M059J (cell line): ENCODE data around the gene YPEL1. TPM values are rescaled to one million over a fixed set of nuclear protein-coding genes. Genes with fewer than 3 reads are reported as not detected.
"Not testable (repeated sequence)": the region's sequence is repeated elsewhere in the genome, so short reads cannot be mapped to it uniquely, and the experiment has no call there.

Source experiments
- DNase-seq: peaks from one replicate; pipeline ENCODE4 v3.0.0-alpha.2; 2012; ENCODE audit warnings: low read depth
- total RNA-seq: library from RNA; depleted of rRNA; stranded (reverse); fragments of >200 nt; shearing (Covaris generic); gene quantifications from 2 replicates; pipeline ENCODE4 v1.2.3, GENCODE V29; 2014

The YPEL1 gene
- total RNA-seq, 1 experiment from 2014 or later = 1.2 TPM

DNA sequence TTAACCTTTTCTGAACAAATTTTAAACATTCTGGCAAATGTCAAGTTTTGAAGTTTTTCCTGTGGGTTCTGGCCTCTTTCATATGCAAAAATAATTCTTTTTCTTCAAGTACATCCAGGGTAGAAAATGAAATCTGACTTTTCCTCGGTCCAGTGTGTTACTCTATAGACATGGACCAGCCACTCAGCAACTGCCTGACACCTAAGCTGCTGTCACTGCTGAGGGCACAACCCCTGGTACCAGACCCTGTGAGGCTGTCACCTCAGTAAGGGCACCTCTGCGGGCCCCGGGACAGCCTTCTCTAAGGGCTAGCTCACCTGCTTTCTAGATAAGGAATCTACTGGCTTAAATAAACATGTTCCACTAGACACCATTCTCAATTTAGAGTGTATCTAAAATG, 36.0 kb downstream of the YPEL1 start:
- no peak for DNase-seq

DNA sequence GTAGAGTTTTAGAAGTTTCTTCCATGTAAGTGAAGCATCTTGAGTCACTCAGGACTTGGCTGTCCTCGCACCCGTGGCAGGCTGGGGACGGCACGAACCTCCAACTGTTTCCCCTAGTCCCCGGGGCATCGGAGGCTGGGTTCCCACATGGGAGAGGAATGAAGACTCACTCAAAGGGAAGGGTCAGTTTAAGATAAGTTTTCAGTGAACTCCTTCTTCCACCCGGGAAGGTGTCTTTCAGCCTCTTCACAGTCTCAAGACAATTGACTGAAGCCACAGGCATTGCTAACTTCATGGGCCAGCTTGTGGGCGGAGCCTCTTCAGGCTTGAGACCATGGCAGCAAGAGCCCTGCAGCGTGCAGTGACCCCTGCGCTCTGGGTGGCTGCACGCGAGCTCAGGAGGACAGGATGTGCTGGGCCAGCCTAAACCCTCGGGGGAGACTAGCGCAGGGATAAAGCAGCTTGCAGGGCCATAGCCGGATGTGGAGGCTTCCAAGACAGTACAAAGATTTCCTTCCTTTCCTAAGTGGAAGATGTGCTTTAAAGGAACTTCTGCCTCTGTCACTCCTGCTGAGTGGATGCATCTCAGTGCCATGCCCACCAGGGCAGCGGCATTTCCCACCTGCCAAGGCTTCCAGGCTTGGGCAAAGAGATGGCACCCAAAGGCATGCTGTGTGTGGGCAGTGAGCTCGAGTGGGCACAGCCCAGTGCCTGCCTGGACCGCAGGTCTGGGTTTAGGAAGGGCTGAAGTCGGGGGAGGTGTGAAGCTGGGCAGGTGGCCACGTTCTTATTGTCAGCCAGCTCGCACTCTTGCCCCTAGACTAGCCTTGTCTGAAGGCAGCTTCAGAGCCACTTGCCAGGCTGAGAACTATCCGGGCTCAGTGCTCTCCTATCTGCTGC, 36.9 kb downstream of the YPEL1 start:
- DNase-seq = peak; percentile 3

DNA sequence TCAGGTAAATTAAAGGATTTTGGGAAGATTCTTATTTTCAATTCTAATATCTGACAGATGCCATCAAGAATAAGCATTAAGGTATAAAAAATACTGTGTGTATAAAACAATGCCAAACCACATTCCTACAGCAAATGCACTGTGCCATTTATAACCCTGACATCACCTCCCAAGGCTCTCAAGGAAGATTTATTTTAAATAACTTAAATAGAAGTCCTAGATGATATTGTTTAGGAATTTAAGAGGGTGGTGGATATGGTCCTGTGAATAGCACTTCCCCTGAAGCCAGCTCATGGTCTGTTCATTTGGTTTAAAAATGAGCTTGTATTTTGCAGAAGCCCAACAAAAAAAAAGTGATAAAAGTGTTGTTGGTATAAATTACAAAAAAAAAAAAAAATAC, 37.7 kb downstream of the YPEL1 start:
- no peak for DNase-seq

DNA sequence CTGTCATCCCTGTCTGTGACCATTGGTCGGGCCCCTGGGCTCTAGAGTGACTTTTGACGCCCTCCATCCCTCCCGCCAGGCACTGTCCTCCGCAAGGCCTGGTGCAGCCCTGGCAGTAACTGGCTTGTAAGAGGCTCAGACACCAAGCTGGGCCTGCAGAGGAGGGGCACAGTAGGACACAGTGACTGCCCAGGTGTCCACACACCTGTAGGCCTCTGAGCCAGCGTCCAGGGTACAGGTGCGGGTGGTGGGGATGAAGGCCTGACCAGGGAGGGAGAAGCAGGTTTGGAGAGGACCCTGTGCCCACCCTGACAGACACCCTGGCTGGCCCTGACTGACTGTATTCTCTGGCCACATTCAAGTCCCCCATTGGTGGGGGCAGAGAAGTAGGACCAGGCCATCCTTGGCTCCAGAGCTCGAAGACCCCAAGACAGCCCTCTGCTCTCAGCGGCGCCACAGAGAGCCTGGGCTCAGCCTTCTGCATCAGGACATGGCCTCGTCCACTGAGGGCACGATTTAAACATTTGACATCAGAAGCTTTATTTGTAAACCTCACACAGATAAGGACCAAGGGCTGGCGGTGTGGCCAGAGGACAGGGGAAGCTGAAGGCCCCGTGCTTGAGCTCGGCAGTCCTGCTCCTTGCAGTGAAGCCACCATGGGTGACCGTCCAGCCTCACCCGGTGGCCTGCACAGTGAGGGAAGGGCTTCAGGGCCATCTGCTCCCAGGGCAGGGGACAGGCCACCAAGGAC, 38.4 kb downstream of the YPEL1 start:
- no peak for DNase-seq

DNA sequence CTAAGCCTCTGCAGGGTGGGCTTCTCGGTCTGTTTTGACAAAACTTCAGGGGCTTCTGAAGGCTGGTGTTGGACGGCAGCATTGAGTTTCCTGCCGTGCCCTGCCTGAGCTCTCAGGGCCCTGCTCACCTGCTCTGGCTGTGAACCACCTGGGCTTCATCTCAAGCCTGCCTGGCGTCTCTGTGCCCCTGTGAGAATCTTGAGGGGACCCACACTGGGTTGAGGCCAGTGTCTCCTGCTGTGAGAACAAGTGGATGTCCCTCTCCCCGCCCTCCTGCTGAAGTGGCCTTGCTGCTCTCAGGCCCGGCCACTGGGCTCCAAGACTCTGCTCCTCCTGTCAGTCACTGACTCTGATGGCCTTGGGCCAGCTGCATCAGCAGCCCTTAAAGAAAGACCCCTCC, 39.5 kb downstream of the YPEL1 start:
- no peak for DNase-seq

DNA sequence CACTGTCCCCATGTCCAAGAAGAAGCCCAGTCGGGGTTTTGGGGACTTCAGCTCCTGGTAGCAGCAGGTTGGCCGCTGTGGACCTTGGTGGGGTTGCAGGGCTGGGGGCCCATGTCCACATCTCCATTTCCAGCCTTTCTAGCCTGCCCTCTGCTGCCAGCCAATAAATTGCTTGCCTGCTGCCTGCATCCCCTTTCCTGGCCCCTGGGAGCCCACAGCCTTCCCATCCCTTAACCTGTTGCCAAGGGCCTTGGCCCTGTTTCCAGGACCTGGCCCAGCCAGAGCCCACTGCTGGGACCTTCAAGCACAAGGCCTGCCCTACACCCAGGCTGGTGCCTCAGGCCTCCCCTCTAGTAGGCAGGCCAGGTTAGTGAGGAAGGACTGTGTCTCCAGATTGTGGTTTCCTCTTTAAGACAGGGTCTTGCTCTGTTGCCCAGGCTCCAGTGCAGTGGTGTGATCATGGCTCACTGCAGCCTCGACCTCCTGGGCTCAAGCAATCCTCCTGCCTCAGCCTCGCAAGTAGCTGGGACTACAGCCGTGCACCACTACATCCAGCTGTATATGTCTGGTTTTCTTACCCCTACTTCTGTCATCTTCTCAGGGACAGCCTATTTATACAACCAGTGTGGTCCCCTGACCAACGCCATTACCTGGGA, 40.0 kb downstream of the YPEL1 start:
- no peak for DNase-seq

DNA sequence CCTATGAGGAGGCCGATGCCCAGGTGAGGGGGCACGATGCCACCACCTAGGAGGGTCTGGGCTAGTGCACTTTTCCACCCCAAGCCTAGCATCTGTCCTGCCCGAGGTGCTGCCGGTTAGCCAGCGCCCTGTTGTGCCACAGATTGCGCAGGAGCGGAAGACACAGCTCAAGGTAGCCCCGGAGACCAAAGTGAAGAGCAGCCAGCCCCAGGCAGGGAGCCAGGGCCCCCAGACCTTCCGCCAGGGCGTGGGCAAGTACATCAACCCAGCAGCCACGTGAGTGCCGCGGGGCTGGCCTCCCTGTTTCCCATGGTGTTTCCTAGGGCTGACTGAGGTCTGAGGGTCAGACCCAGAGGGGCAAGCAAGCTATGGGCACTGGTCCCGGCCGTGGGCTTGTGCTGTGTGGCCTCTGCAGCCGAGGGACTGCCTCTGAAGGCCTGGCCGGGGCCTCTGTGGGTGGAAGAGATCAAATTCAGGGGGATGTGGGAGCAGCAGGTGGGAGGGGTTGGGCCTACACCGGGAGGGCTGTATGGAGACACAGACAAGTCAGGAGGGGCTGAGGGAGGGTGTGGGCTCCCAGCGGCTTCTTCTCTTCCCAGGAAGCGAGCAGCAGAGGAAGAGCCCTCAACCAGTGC, 40.7 kb downstream of the YPEL1 start:
- DNase-seq = no peak

DNA sequence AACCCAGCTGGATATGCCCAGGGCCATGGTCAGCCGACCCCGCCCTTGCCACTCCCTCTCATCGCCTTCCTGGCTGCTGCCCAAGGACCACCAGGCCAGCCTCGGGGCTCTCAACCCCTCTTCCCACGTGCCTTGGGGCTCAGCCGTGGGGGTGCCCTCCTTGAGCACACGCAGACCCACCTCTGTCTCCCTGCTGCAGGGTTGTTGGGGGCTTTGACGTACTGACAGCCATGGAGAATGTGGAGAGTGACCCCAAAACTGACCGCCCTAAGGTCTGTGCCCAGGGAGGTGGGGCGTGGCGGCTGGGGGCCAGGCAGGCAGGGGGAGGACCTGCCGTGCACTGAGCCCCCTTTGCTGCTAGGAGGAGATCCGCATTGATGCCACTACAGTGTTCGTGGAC, 41.2 kb downstream of the YPEL1 start:
- DNase-seq = no peak

DNA sequence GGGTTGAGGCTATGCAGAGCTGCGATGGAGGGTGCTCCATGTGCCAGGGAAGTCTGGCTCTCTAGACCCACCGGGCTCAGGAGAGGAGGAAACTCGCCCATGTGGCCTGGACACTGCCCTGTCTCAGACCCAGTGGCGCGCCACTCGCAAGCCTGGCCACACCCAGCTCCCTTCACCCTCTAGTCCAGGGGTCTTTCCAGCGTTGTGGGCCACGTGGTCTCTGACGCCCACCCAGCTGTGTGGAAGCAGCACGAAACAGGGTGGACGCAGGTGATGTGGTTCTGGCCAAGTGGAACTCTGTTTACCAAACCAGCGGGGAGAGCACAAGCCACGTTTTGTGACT, 41.6 kb downstream of the YPEL1 start:
- DNase-seq = no peak

DNA sequence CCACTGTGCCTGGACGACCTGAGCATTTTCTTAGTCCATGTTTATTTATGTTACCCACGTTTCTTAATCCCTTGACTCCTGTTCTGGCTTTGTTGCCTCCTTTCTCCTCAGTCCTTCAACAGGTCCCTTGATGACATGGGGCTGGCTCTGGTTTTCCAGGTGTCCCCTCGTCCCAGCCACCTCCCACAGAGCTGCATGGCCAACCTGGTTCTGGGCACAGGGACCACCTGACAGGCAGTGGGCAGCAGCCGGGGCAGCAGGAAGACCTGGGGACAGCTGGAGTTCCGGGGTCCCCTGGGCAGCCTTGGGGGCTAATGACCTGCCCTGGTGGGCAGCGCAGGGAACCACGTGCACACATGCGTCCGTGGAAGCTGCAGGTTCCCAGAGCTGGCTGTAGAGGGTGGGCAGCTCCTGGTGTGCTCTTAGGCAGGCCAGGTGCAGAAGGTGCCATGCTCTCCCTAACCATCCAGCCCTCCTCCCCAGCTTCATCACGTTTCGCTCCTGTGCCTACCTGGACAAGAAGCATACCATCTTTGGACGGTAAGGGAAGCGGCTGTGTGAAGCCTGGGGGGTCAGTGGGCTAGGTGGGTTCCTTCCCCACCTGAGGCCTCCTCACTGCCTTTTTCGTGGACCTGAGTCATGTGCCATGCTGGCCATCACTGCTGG, 42.1 kb downstream of the YPEL1 start:
- no peak for DNase-seq

DNA sequence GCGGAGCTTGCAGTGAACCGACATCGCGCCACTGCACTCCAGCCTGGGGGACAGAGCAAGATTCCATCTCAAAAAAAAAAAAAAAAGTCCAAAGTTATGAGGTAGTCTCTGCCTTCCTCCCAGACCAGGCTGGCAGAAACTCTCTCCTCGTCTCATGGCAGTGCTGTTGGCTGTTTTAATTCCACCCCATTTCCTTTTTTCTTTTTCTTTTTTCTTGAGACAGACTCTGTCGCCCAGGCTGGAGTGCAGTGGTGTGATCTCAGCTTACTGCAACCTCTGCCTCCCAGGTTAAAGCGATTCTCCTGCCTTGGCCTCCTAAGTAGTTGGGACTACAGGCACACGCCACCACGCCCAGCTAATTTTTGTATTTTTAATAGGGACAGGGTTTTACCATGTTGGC, 42.7 kb downstream of the YPEL1 start:
- DNase-seq = not testable (repeated sequence)

DNA sequence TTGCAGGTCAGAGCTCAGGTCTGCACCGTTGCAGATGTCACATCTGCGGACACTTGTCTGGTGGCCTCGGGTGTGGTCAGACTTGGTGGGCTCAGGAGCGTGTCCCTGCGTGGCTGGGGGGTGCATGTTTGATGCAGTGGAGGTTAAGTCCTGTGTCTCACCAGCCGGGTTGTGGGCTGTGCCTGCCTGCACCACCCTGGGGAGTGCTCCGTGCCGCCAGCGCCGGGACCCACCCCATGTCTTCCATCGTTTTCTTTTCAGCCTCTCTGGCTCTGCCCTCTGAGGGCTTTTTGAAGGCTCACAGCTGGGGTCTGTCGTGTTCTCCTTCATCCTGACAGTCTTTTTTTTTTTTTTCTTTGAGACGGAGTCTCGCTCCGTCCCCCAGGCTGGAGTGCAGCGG, 43.8 kb downstream of the YPEL1 start:
- no peak for DNase-seq

DNA sequence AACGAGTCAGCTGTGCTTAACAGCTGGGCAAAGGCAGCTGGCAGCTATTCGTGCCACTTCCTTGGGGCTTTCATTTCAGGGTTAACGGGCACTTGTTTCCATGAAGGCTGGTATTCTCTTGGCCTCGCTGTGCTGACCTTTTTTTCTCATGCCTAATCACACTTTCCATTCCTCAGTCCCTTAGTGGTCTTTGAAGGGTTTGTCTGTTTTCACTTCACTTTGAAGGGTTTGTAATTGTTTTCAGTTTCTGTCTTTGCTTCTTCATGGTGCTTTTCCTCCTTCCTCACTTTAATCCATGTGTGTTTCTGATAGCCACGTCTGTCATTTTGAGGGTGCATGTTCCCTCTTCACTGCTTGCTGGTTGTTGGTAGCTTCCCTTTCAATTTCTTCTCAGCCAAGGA, 45.2 kb downstream of the YPEL1 start:
- no peak for DNase-seq

DNA sequence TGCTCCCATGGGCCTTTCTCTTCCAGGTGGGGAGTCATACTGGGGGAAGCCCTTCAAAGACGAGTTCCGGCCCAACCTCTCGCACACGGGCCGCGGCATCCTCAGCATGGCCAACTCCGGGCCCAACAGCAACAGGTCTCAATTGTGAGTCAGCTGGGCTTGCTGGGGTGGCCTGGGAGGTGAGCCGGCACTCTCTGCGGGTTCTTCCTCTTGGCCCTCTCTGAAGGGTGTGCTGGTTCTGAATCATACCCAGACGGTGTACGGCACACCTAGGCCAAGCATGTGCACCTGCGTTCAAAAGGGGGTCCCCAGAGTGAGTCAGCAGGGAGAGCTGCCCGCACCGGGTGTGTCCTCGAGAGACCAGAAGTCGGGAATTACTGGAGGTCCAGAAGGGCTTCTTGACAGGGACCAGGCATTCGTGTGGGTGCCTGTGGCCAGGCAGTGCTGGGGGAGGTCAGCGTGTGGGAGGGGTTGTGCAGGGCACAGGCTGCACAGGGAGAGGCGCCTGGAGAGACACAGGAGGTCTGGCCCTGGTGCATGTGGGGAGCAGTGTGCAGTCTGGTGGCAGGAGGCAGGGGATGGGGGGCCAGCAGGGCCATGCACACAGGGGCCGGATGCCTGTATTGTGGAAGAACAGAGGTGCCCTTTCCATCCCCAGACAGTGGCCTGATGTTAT, 46.8 kb downstream of the YPEL1 start:
- no peak for DNase-seq

DNA sequence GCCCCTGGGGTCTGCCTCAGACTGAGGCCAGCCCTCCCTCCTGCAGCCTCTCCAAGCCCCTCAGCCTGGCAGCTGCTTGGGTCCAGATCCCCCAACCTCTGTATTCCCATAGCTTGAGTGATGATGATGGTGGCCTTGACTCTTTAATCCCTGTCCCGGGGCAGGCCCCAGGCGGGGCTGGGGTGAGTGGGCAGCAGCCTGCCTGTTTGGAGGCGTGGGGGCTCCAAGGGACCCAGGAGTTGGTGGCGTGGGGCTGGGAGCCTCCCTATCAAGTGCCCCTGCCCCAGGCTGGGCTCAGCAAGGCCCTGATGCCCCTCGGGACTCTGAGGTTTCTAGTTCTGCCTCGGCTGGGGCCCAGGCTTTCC, 47.3 kb downstream of the YPEL1 start:
- DNase-seq = no peak

DNA sequence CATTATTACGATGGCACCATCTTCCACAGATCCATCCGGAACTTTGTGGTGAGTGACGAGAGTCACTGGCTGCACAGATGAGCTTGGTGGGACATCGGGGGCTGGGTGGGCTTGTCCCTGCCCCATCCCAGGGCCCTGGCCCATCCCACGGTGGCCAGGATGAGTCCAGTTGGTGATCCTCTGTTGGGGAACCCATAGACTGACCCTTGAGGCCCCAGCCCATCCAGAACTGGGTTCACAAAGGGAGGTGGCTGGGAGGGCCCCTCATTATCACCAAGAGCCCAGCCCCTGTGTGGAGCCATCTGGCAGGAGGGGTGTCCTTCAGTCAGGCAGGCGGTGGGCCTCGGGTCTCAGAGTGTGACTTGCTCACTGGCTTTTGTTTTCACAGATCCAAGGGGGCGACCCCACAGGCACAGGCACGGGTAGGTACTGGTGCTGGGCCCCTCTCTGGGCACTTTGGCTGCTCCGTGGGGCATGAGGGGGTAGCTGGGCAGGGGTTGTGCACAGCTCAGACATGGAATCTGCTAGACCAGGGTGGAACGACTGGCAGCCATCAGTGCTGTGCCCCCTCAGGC, 47.8 kb downstream of the YPEL1 start:
- no peak for DNase-seq

DNA sequence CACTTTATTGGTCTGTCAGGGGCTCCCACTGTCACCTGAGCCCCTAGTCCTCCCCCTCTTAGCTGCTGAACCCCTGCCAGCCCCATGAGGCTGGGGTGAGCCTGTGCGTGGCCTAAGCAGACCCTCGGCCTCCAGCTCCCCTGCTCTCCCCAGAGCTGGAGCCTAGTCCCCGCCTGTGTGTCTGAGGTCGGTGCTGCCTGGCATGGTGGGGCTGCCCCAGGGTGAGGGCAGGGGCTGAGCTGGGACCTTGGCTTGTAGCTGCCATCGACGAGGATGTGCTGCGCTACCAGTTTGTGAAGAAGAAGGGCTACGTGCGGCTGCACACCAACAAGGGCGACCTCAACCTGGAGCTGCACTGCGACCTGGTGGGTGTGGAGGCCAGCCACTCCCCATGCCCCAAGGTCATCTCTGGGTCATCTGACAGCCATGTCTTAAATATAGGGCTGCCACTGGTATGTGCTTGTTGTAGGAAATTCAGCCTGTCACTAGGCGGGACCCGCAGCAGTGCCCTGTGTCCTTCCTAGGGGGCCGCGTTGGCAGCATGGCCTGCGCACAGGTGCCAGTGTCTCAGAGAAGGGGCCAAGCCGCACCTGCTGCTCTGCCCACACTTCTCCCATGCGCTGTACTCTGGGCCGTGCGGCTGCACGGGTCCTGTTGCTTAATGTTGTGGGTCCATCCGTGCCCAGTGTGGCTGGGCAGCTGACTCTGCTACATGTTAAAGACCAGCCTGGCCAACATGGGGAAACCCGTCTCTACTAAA, 48.8 kb downstream of the YPEL1 start:
- no peak for DNase-seq

DNA sequence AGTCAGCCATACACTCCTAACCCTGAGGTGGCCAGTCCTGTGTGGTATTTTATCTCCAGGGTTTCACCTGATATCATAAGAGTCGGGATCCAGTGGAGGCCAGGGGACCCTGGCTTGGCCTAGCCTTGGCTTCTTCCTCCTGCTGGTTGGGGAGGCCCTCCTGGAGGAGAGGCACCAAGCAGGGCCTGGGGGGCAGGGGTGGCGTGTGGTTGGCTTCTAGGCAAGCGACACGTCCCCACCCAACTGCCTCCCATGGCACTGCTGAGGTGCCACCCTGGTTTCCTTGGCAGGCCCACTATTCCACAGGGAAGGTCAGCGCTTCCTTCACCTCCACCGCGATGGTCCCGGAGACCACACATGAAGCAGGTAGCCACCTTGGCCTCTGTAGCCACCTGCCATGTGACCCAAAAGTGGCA, 49.4 kb downstream of the YPEL1 start:
- DNase-seq = no peak

DNA sequence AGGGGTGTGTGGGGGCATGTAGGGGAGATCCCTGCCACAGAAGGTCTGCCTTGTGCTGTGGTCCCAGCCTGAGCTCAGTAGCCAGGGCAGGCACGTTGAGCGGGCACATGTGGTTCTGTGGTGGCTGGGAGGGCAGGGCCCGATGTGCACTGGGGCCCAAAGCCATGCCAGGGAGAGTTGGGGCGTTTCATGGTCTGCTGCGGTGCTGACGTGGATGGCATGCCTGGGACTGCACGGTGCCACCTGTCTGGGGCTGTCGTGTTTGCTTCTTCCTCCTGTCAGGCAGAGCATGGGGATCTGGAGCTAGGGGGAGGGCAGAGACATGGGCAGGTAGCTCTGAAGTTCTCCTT, 50.5 kb downstream of the YPEL1 start:
- DNase-seq = no peak

DNA sequence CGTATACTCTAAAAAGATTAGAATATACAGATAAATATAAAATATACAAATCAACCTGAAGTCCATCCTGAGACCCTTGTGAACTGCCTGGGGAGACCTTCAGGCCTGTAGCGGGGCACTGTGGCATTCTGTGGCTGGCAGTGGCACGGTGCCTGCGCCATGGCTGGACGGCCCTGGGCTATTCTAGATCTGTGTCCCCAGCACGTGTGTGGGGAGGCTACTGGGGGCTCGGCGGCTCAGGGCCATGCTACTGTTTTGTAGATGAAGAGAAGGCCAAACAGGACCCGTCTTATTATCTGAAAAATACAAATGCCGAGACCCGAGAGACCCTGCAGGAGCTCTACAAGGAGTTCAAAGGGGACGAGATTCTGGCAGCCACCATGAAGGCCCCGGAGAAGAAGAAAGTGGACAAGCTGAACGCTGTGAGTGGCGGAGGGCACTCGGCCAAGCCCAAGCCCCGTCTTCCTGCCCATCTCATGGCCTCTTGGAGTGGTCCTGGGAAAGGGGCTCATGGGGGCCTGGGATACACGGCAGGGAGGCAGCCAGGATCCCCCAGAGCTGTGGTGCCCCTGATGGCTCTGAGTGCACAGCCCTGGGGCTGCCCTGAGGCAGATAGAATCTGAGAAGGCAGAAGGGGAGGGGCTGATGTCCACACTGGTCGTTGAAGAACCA, 51.0 kb downstream of the YPEL1 start:
- no peak for DNase-seq
